ENCODE results near the gene ACSF2.

The ACSF2 gene

GRCh38 chr17:50482110-50482509, 56.1 kb downstream of the ACSF2 start:
- no peak for DNase-seq (ENCODE audit: low read depth, low spot score)
- TF ChIP-seq FOXP2 (optimal IDR thresholded peaks at IDR 0.05; ENCODE audit: control extremely low read depth, extremely low read length, insufficient read depth), result no peak
- no peak for TF ChIP-seq POLR2AphosphoS5 (IDR thresholded peaks at IDR 0.05; ENCODE audit: borderline replicate concordance, low read depth, low read length)
- no peak for TF ChIP-seq EZH2 (IDR thresholded peaks at IDR 0.05)
- H3K4me3 ChIP-seq, result no peak overlapping the region
- H3K9ac ChIP-seq (ENCODE audit: insufficient read length), result no peak overlapping the region
- no peaks in the 10 kb centered on the region for H3K9me3 ChIP-seq (ENCODE audit: low read depth, low read length)
- H3K27ac ChIP-seq, result no peak overlapping the region
- peaks cover 17% of the 10 kb centered on the region for H3K36me3 ChIP-seq (ENCODE audit: insufficient read depth, low read length)

GRCh38 chr17:50482516-50482915, 56.5 kb downstream of the ACSF2 start:
- H3K4me3 ChIP-seq, result no peak overlapping the region
- TF ChIP-seq FOXP2 (optimal IDR thresholded peaks at IDR 0.05; ENCODE audit: control extremely low read depth, extremely low read length, insufficient read depth), result no peak
- TF ChIP-seq EZH2 (IDR thresholded peaks at IDR 0.05), result no peak
- TF ChIP-seq POLR2AphosphoS5 (IDR thresholded peaks at IDR 0.05; ENCODE audit: borderline replicate concordance, low read depth, low read length), result no peak
- no peak overlapping the region for H3K9ac ChIP-seq (ENCODE audit: insufficient read length)

GRCh38 chr17:50483266-50483665, 57.2 kb downstream of the ACSF2 start:
- Histone ChIP-seq H3K27ac (no peak overlapping the region), H3K9me3 (ENCODE audit: low read depth, low read length) (no peaks in the 10 kb centered on the region), H3K9ac (ENCODE audit: insufficient read length) (no peak overlapping the region), H3K36me3 (ENCODE audit: insufficient read depth, low read length) (peaks cover 17% of the 10 kb centered on the region), H3K4me3 (no peak overlapping the region)
- no peak for DNase-seq (ENCODE audit: low read depth, low spot score)
- no peak for TF ChIP-seq FOXP2 (optimal IDR thresholded peaks at IDR 0.05; ENCODE audit: control extremely low read depth, extremely low read length, insufficient read depth)
- TF ChIP-seq EZH2 (IDR thresholded peaks at IDR 0.05), result no peak
- no peak for TF ChIP-seq POLR2AphosphoS5 (IDR thresholded peaks at IDR 0.05; ENCODE audit: borderline replicate concordance, low read depth, low read length)

More at GRCh38 chr17:50482516-50482915, 56.5 kb downstream of the ACSF2 start:
- DNase-seq (ENCODE audit: low read depth, low spot score), result no peak
- H3K36me3 ChIP-seq (ENCODE audit: insufficient read depth, low read length), result peaks cover 17% of the 10 kb centered on the region
- no peaks in the 10 kb centered on the region for H3K9me3 ChIP-seq (ENCODE audit: low read depth, low read length)
- no peak overlapping the region for H3K27ac ChIP-seq

- no peak overlapping the region for H3K27ac ChIP-seq
- no peaks in the 10 kb centered on the region for H3K9me3 ChIP-seq (ENCODE audit: low read depth, low read length)
- peaks cover 17% of the 10 kb centered on the region for H3K36me3 ChIP-seq (ENCODE audit: insufficient read depth, low read length)
- H3K9ac ChIP-seq (ENCODE audit: insufficient read length), result no peak overlapping the region
- TF ChIP-seq EZH2 (IDR thresholded peaks at IDR 0.05) (no peak), POLR2AphosphoS5 (IDR thresholded peaks at IDR 0.05; ENCODE audit: borderline replicate concordance, low read depth, low read length) (no peak), FOXP2 (optimal IDR thresholded peaks at IDR 0.05; ENCODE audit: control extremely low read depth, extremely low read length, insufficient read depth) (no peak)
- H3K4me3 ChIP-seq, result no peak overlapping the region
- DNase-seq (ENCODE audit: low read depth, low spot score), result no peak
These were observed 58.6 kb downstream of the ACSF2 start for GRCh38 chr17:50484386-50485155.

- Histone ChIP-seq H3K4me3 (no peak overlapping the region), H3K9ac (ENCODE audit: insufficient read length) (no peak overlapping the region), H3K36me3 (ENCODE audit: insufficient read depth, low read length) (peaks cover 7% of the 10 kb centered on the region; the same call in 1 of the 2 replicates), H3K27ac (no peak overlapping the region), H3K9me3 (ENCODE audit: low read depth, low read length) (no peaks in the 10 kb centered on the region)
- no peak for TF ChIP-seq FOXP2 (optimal IDR thresholded peaks at IDR 0.05; ENCODE audit: control extremely low read depth, extremely low read length, insufficient read depth)
- no peak for TF ChIP-seq POLR2AphosphoS5 (IDR thresholded peaks at IDR 0.05; ENCODE audit: borderline replicate concordance, low read depth, low read length)
- TF ChIP-seq EZH2 (IDR thresholded peaks at IDR 0.05), result no peak
- no peak for DNase-seq (ENCODE audit: low read depth, low spot score)
These were observed 61.4 kb downstream of the ACSF2 start for GRCh38 chr17:50487213-50488096.

- Histone ChIP-seq H3K4me3 (no peak overlapping the region), H3K36me3 (ENCODE audit: insufficient read depth, low read length) (peaks cover 3% of the 10 kb centered on the region; the same call in 1 of the 2 replicates), H3K9me3 (ENCODE audit: low read depth, low read length) (no peaks in the 10 kb centered on the region), H3K27ac (no peak overlapping the region), H3K9ac (ENCODE audit: insufficient read length) (no peak overlapping the region)
- no peak for TF ChIP-seq POLR2AphosphoS5 (IDR thresholded peaks at IDR 0.05; ENCODE audit: borderline replicate concordance, low read depth, low read length)
- TF ChIP-seq EZH2 (IDR thresholded peaks at IDR 0.05), result no peak
- TF ChIP-seq FOXP2 (optimal IDR thresholded peaks at IDR 0.05; ENCODE audit: control extremely low read depth, extremely low read length, insufficient read depth), result no peak
- no peak for DNase-seq (ENCODE audit: low read depth, low spot score)
These were observed 62.9 kb downstream of the ACSF2 start for GRCh38 chr17:50488880-50489279.

GRCh38 chr17:50491505-50491904, 65.5 kb downstream of the ACSF2 start:
- Histone ChIP-seq H3K9ac (ENCODE audit: insufficient read length) (no peak overlapping the region), H3K36me3 (ENCODE audit: insufficient read depth, low read length) (no peaks in the 10 kb centered on the region), H3K4me3 (no peak overlapping the region), H3K27ac (no peak overlapping the region), H3K9me3 (ENCODE audit: low read depth, low read length) (no peaks in the 10 kb centered on the region)
- DNase-seq (ENCODE audit: low read depth, low spot score), result no peak
- TF ChIP-seq EZH2 (IDR thresholded peaks at IDR 0.05), result no peak
- no peak for TF ChIP-seq POLR2AphosphoS5 (IDR thresholded peaks at IDR 0.05; ENCODE audit: borderline replicate concordance, low read depth, low read length)
- TF ChIP-seq FOXP2 (optimal IDR thresholded peaks at IDR 0.05; ENCODE audit: control extremely low read depth, extremely low read length, insufficient read depth), result no peak

- Histone ChIP-seq H3K9me3 (ENCODE audit: low read depth, low read length) (no peaks in the 10 kb centered on the region), H3K9ac (ENCODE audit: insufficient read length) (no peak overlapping the region), H3K4me3 (no peak overlapping the region), H3K27ac (no peak overlapping the region), H3K36me3 (ENCODE audit: insufficient read depth, low read length) (no peaks in the 10 kb centered on the region)
- TF ChIP-seq POLR2AphosphoS5 (IDR thresholded peaks at IDR 0.05; ENCODE audit: borderline replicate concordance, low read depth, low read length), result no peak
- TF ChIP-seq FOXP2 (optimal IDR thresholded peaks at IDR 0.05; ENCODE audit: control extremely low read depth, extremely low read length, insufficient read depth), result no peak
- TF ChIP-seq EZH2 (IDR thresholded peaks at IDR 0.05), result no peak
- DNase-seq (ENCODE audit: low read depth, low spot score), result no peak
These were observed 66.2 kb downstream of the ACSF2 start for GRCh38 chr17:50492214-50492613.

Data from SK-N-MC (cell line).